ENCODE data around the gene LRP1B.

DNA sequence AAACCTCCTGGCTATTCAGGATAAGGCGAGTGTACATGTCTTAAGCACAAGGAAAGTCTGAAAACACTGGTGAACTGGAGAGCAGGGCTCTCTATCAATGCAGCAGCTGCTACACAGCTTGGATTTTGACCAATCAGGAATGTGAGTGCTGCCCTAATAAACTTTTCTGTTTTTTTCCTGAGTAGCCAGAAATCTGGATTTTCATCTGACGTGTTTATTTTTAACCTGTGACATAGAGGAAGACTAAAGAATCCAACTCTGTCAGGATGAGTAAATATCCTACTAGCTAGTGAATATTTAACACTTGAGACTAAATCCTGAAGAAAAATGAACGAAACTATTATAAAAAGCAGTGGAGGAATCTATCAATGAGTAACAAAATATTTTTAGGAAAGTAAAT lies 1638.9 kb downstream of the LRP1B start:
- TF ChIP-seq, protein P1, sequence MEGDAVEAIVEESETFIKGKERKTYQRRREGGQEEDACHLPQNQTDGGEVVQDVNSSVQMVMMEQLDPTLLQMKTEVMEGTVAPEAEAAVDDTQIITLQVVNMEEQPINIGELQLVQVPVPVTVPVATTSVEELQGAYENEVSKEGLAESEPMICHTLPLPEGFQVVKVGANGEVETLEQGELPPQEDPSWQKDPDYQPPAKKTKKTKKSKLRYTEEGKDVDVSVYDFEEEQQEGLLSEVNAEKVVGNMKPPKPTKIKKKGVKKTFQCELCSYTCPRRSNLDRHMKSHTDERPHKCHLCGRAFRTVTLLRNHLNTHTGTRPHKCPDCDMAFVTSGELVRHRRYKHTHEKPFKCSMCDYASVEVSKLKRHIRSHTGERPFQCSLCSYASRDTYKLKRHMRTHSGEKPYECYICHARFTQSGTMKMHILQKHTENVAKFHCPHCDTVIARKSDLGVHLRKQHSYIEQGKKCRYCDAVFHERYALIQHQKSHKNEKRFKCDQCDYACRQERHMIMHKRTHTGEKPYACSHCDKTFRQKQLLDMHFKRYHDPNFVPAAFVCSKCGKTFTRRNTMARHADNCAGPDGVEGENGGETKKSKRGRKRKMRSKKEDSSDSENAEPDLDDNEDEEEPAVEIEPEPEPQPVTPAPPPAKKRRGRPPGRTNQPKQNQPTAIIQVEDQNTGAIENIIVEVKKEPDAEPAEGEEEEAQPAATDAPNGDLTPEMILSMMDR (conservative IDR thresholded peaks at IDR 0.05 in 1 of 2, IDR thresholded peaks at IDR 0.05 in 1 of 2; ENCODE audit: extremely low read depth in 1 of 2, insufficient read depth in 1 of 2, low read depth in 1 of 2, low read length in 2 of 2), result no peak
- TF ChIP-seq EZH2 (IDR thresholded peaks at IDR 0.05; ENCODE audit: borderline replicate concordance, low read length), result no peak
